ENCODE data around the gene CTH.

DNA sequence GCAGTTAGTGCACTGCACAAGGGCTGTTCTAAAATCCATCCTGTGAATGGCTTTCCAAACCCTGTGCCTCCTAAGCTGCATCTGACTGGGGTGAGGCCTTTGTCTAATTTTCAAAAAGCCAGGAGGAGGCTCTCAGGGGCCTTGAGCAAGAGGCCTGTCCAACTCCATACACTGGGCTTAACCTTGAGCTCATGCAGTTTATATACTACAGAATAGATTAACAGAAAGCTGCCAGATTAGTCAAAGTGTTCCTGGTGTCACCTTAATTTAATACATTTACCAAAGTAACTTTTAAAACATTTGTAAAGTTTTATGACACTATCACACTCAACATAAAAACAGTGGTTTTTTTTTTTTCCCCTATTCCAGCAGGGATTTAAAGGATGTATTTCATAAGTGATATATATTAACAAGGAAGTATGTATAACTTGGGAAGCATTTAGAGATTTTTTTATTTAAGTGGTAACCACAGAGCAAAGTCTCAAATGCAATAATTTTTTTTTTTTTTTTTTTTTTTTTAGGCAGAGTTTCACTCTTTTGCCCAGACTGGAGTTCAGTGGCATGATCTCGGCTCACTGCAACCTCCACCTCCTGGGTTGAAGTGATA lies 23.3 kb downstream of the CTH start:
- TF ChIP-seq EZH2 (IDR thresholded peaks at IDR 0.05) (no peak), POLR2A (IDR thresholded peaks at IDR 0.05; ENCODE audit: borderline replicate concordance, extremely low read depth, insufficient read depth, insufficient read length) (no peak), YY1 (IDR thresholded peaks at IDR 0.05; ENCODE audit: extremely low read depth, insufficient replicate concordance, low read depth, low read length) (no peak), SIN3A (IDR thresholded peaks at IDR 0.05; ENCODE audit: low read depth) (no peak), RAD21 (IDR thresholded peaks at IDR 0.05; ENCODE audit: low read depth) (no peak), ZFX (IDR thresholded peaks at IDR 0.05) (no peak), EZH2phosphoT487 (IDR thresholded peaks at IDR 0.05; ENCODE audit: borderline replicate concordance) (no peak), POLR2AphosphoS5 (IDR thresholded peaks at IDR 0.05; ENCODE audit: low read depth, low read length) (no peak), SP1 (IDR thresholded peaks at IDR 0.05; ENCODE audit: low read depth) (no peak), JUND (IDR thresholded peaks at IDR 0.05) (no peak)
- TF ChIP-seq, protein P1, sequence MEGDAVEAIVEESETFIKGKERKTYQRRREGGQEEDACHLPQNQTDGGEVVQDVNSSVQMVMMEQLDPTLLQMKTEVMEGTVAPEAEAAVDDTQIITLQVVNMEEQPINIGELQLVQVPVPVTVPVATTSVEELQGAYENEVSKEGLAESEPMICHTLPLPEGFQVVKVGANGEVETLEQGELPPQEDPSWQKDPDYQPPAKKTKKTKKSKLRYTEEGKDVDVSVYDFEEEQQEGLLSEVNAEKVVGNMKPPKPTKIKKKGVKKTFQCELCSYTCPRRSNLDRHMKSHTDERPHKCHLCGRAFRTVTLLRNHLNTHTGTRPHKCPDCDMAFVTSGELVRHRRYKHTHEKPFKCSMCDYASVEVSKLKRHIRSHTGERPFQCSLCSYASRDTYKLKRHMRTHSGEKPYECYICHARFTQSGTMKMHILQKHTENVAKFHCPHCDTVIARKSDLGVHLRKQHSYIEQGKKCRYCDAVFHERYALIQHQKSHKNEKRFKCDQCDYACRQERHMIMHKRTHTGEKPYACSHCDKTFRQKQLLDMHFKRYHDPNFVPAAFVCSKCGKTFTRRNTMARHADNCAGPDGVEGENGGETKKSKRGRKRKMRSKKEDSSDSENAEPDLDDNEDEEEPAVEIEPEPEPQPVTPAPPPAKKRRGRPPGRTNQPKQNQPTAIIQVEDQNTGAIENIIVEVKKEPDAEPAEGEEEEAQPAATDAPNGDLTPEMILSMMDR (IDR thresholded peaks at IDR 0.05 in 2 of 3, conservative IDR thresholded peaks at IDR 0.05 in 1 of 3; ENCODE audit: borderline replicate concordance in 1 of 3, insufficient read depth in 1 of 3, low read depth in 2 of 3, low read length in 2 of 3) = no peak
- TF ChIP-seq, protein P2, sequence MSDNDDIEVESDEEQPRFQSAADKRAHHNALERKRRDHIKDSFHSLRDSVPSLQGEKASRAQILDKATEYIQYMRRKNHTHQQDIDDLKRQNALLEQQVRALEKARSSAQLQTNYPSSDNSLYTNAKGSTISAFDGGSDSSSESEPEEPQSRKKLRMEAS (IDR thresholded peaks at IDR 0.05) = no peak
